ENCODE results near the gene LIN52. TPM values are rescaled to one million over a fixed set of nuclear protein-coding genes. Genes with fewer than 3 reads are reported as not detected.

LIN52 gene
- total and polyA plus RNA-seq, 2 of the 13 experiments (the other 11 are each of a cell fraction or from before 2014, with no cell fraction given), result 11.4 to 23.3 TPM

- POLR2A ChIA-PET, result interaction anchor here (1.5 kb wide), 1 partner anchor 199 kb away, joined by 4 read pairs; the partner anchor contains the start of gene ZNF410
- no peaks in the 10 kb centered on the region for H3K9me3 ChIP-seq (ENCODE audit: low read length)
- no peaks in the 10 kb centered on the region; a peak in 1 of 5 replicates for H3K27me3 ChIP-seq (ENCODE audit: control insufficient read depth in 1 of 2, insufficient read depth in 2 of 2, low read length in 2 of 2)
- TSS peak; percentile 71 for BruUV-seq (replicated peaks)
- CTCF ChIA-PET (ENCODE audit: low intra/inter-chr PET ratio, low total read pairs), result no interaction called here
- FAIRE-seq (no peak), DNase-seq (ENCODE audit: low spot score) (peak; percentile 10), ATAC-seq (peak; percentile 15)
- H3K4me1 ChIP-seq (ENCODE audit: insufficient read depth, low read length), result peaks cover 46% of the 10 kb centered on the region
- H2AFZ ChIP-seq (ENCODE audit: low read length), result peak overlapping the region; percentile 12
- H3K4me2 ChIP-seq (ENCODE audit: low read depth, low read length), result peak overlapping the region; percentile 96
- H3K9ac ChIP-seq (ENCODE audit: insufficient read depth, low read depth, low read length), result peak overlapping the region; percentile 94
- H3K36me3 ChIP-seq (replicated peaks in 1 of 2; ENCODE audit: control insufficient read depth in 1 of 2, insufficient read depth in 2 of 2, low read length in 2 of 2), result no peaks in the 10 kb centered on the region
- no peaks in the 10 kb centered on the region for H4K20me1 ChIP-seq (ENCODE audit: insufficient read depth, low read length)
- H3K4me3 ChIP-seq (replicated peaks in 1 of 3; ENCODE audit: insufficient read depth in 1 of 3, low read depth in 2 of 3, low read length in 3 of 3), result peak overlapping the region; percentile 68 to 100 (median 95)
- peak overlapping the region; percentile 91 for H3K27ac ChIP-seq (ENCODE audit: extremely low read length, insufficient read depth, low read length)
- intact Hi-C loops (cut with micrococcal nuclease; ENCODE audit: unreplicated experiment) (no loop called here), in situ Hi-C loops (cut with HindIII; ENCODE audit: extremely low pct_ligation_motif_present, low pct_unique_long_range_greater_than_20kb) (no loop called here)
- peaks cover 40% of the 10 kb centered on the region for H3K79me2 ChIP-seq (ENCODE audit: insufficient read depth, low read length)
- WGBS (ENCODE audit: low lambda C conversion rate), result 2% methylated on average over 22 of the region's 26 CpGs
- TF ChIP-seq RFXANK (CRISPR knock-in tag; IDR thresholded peaks at IDR 0.05) (no peak), SPEN (CRISPR knock-in tag; IDR thresholded peaks at IDR 0.05; ENCODE audit: low read depth) (no peak), ZNF883 (CRISPR knock-in tag; IDR thresholded peaks at IDR 0.05; ENCODE audit: not compliant biosample characterization) (no peak), ELK4 (CRISPR knock-in tag; IDR thresholded peaks at IDR 0.05; ENCODE audit: borderline replicate concordance) (no peak), CBX5 (CRISPR knock-in tag; IDR thresholded peaks at IDR 0.05; ENCODE audit: borderline replicate concordance) (no peak), SSRP1 (CRISPR knock-in tag; IDR thresholded peaks at IDR 0.05) (no peak), TGIF2 (CRISPR knock-in tag; IDR thresholded peaks at IDR 0.05) (no peak; the same call in 1 of the 2 replicates), MTF1 (CRISPR knock-in tag; IDR thresholded peaks at IDR 0.05) (no peak), HDAC1 (CRISPR knock-in tag; IDR thresholded peaks at IDR 0.05) (peak; percentile 2; the same call in 1 of the 2 replicates), ELF3 (CRISPR knock-in tag; IDR thresholded peaks at IDR 0.05) (no peak), ZSCAN30 (CRISPR knock-in tag; IDR thresholded peaks at IDR 0.05) (no peak), FOXJ3 (CRISPR knock-in tag; IDR thresholded peaks at IDR 0.05; ENCODE audit: borderline replicate concordance) (no peak), ZNF451 (CRISPR knock-in tag; IDR thresholded peaks at IDR 0.05) (no peak), ZSCAN31 (CRISPR knock-in tag; IDR thresholded peaks at IDR 0.05; ENCODE audit: low read depth) (no peak), PHF20 (CRISPR knock-in tag; IDR thresholded peaks at IDR 0.05) (peak; percentile 64), ZBTB7B (CRISPR knock-in tag; IDR thresholded peaks at IDR 0.05) (no peak), DMTF1 (CRISPR knock-in tag; IDR thresholded peaks at IDR 0.05) (no peak)
- TF ChIP-seq, protein P1, sequence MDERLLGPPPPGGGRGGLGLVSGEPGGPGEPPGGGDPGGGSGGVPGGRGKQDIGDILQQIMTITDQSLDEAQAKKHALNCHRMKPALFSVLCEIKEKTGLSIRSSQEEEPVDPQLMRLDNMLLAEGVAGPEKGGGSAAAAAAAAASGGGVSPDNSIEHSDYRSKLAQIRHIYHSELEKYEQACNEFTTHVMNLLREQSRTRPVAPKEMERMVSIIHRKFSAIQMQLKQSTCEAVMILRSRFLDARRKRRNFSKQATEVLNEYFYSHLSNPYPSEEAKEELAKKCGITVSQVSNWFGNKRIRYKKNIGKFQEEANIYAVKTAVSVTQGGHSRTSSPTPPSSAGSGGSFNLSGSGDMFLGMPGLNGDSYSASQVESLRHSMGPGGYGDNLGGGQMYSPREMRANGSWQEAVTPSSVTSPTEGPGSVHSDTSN (CRISPR knock-in tag; IDR thresholded peaks at IDR 0.05), result no peak
- TF ChIP-seq, protein P2, sequence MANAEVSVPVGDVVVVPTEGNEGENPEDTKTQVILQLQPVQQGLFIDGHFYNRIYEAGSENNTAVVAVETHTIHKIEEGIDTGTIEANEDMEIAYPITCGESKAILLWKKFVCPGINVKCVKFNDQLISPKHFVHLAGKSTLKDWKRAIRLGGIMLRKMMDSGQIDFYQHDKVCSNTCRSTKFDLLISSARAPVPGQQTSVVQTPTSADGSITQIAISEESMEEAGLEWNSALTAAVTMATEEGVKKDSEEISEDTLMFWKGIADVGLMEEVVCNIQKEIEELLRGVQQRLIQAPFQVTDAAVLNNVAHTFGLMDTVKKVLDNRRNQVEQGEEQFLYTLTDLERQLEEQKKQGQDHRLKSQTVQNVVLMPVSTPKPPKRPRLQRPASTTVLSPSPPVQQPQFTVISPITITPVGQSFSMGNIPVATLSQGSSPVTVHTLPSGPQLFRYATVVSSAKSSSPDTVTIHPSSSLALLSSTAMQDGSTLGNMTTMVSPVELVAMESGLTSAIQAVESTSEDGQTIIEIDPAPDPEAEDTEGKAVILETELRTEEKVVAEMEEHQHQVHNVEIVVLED (CRISPR knock-in tag; IDR thresholded peaks at IDR 0.05; ENCODE audit: borderline replicate concordance), result peak; percentile 18; the same call in 1 of the 2 replicates
Measured at GRCh38 chr14:74085047-74085637, 386 bp downstream of the LIN52 start.

Data from HepG2 (cell line).